ENCODE results near the gene LEKR1. TPM values are rescaled to one million over a fixed set of nuclear protein-coding genes. Genes with fewer than 3 reads are reported as not detected.

LEKR1 gene
- total RNA-seq, 1 experiment from 2014 or later = 5.1 TPM

GRCh38 chr3:157033001-157033400 lies 206.8 kb downstream of the LEKR1 start:
- BruUV-seq (replicated peaks) = no TSS peak
- Mint-ChIP-seq H3K4me1 (ENCODE audit: low read depth, unreplicated experiment) (no peaks in the 10 kb centered on the region), H3K27me3 (ENCODE audit: unreplicated experiment) (no peaks in the 10 kb centered on the region), H3K4me3 (ENCODE audit: low read depth, unreplicated experiment) (no peak overlapping the region), H3K36me3 (ENCODE audit: insufficient read depth, unreplicated experiment) (no peaks in the 10 kb centered on the region), H3K27ac (ENCODE audit: unreplicated experiment) (no peak overlapping the region), H3K9me3 (ENCODE audit: low read depth, unreplicated experiment) (peaks cover 3% of the 10 kb centered on the region)
- TF ChIP-seq CTCF (IDR thresholded peaks at IDR 0.05; ENCODE audit: unreplicated experiment) = no peak
- CTCF ChIA-PET = interaction anchor here (0.5 kb wide), 1 partner anchor 720 kb away, joined by 4 read pairs; no protein-coding TSS in a partner anchor
- intact Hi-C loops (cut with micrococcal nuclease; ENCODE audit: unreplicated experiment) = no loop called here
- no peak for DNase-seq

GRCh38 chr3:157040456-157040855 lies 214.3 kb downstream of the LEKR1 start:
- Mint-ChIP-seq H3K27ac (ENCODE audit: unreplicated experiment) (no peak overlapping the region), H3K9me3 (ENCODE audit: low read depth, unreplicated experiment) (no peaks in the 10 kb centered on the region), H3K36me3 (ENCODE audit: insufficient read depth, unreplicated experiment) (no peaks in the 10 kb centered on the region), H3K4me3 (ENCODE audit: low read depth, unreplicated experiment) (no peak overlapping the region), H3K4me1 (ENCODE audit: low read depth, unreplicated experiment) (no peaks in the 10 kb centered on the region), H3K27me3 (ENCODE audit: unreplicated experiment) (no peaks in the 10 kb centered on the region)
- DNase-seq = no peak
- TF ChIP-seq CTCF (IDR thresholded peaks at IDR 0.05; ENCODE audit: unreplicated experiment) = no peak
- BruUV-seq (replicated peaks) = no TSS peak
- intact Hi-C loops (cut with micrococcal nuclease; ENCODE audit: unreplicated experiment) = no loop called here
- CTCF ChIA-PET = interaction anchor here (0.6 kb wide), 1 partner anchor 568 kb away, joined by 5 read pairs; no protein-coding TSS in a partner anchor

- Mint-ChIP-seq H3K4me3 (ENCODE audit: low read depth, unreplicated experiment) (no peak overlapping the region), H3K9me3 (ENCODE audit: low read depth, unreplicated experiment) (no peaks in the 10 kb centered on the region), H3K36me3 (ENCODE audit: insufficient read depth, unreplicated experiment) (no peaks in the 10 kb centered on the region), H3K4me1 (ENCODE audit: low read depth, unreplicated experiment) (no peaks in the 10 kb centered on the region), H3K27me3 (ENCODE audit: unreplicated experiment) (no peaks in the 10 kb centered on the region), H3K27ac (ENCODE audit: unreplicated experiment) (no peak overlapping the region)
- TF ChIP-seq CTCF (IDR thresholded peaks at IDR 0.05; ENCODE audit: unreplicated experiment) = no peak
- intact Hi-C loops (cut with micrococcal nuclease; ENCODE audit: unreplicated experiment) = no loop called here
- BruUV-seq (replicated peaks) = no TSS peak
- DNase-seq = no peak
- CTCF ChIA-PET = no interaction called here
These were observed 216.1 kb downstream of the LEKR1 start for GRCh38 chr3:157042226-157042625.

- no peaks in the 10 kb centered on the region for H3K27me3 Mint-ChIP-seq (ENCODE audit: unreplicated experiment)
- no peak for TF ChIP-seq CTCF (IDR thresholded peaks at IDR 0.05; ENCODE audit: unreplicated experiment)
- H3K4me1 Mint-ChIP-seq (ENCODE audit: low read depth, unreplicated experiment) = no peaks in the 10 kb centered on the region
- H3K27ac Mint-ChIP-seq (ENCODE audit: unreplicated experiment) = no peak overlapping the region
- CTCF ChIA-PET = no interaction called here
- DNase-seq = no peak
- intact Hi-C loops (cut with micrococcal nuclease; ENCODE audit: unreplicated experiment) = no loop called here
- no TSS peak for BruUV-seq (replicated peaks)
- H3K36me3 Mint-ChIP-seq (ENCODE audit: insufficient read depth, unreplicated experiment) = no peaks in the 10 kb centered on the region
- H3K4me3 Mint-ChIP-seq (ENCODE audit: low read depth, unreplicated experiment) = no peak overlapping the region
- no peaks in the 10 kb centered on the region for H3K9me3 Mint-ChIP-seq (ENCODE audit: low read depth, unreplicated experiment)
These were observed 217.6 kb downstream of the LEKR1 start for GRCh38 chr3:157043771-157044170.
